Upper lobe of left lung (tissue), 6 donors: Measurements from ENCODE around the gene SPTLC1. TPM values are rescaled to one million over a fixed set of nuclear protein-coding genes. Genes with fewer than 3 reads are reported as not detected.

Experiments
- ATAC-seq, 2 donors: fragments of 200-7000 bp; cut with Tn5 transposase; one replicate each; pipeline ENCODE4 v1.9.1; 2022; ENCODE audit warnings: mild to moderate bottlenecking in 2 of 2, moderate library complexity in 2 of 2; ENCODE audit not compliant: low FRiP score in 2 of 2
- DNase-seq, 2 donors: peaks; one replicate each; pipeline ENCODE4 v3.0.0-alpha.2; 2019 to 2020
- H3K27ac ChIP-seq, 4 donors: fragments of 200-600 bp; sonication (generic); one replicate each; pipeline ENCODE4 v1.5.1; 2016 to 2019
- H3K27me3 ChIP-seq, 4 donors: fragments of 200-600 bp; sonication (generic); one replicate each; pipeline ENCODE4 v1.5.1; 2017 to 2019
- H3K36me3 ChIP-seq, 4 donors: fragments of 200-600 bp; sonication (generic); one replicate each; pipeline ENCODE4 v1.5.1; 2016 to 2019
- H3K4me1 ChIP-seq, 4 donors: fragments of 200-600 bp; sonication (generic); one replicate each; pipeline ENCODE4 v1.5.1; 2018 to 2019
- H3K4me3 ChIP-seq, 4 donors: fragments of 200-600 bp; sonication (generic); one replicate each; pipeline ENCODE4 v1.5.1; 2017 to 2019; ENCODE audit warnings: mild to moderate bottlenecking in 2 of 4, moderate library complexity in 1 of 4
- H3K9me3 ChIP-seq, 4 donors: fragments of 200-600 bp; sonication (generic); one replicate each; pipeline ENCODE4 v1.5.1; 2018 to 2019
- CTCF ChIP-seq, 6 experiments: fragments of 450-650 bp in 4 of 6; fragments of 200-600 bp in 2 of 6; sonication (generic) in 2 of 6; IDR thresholded peaks; one replicate each; pipeline ENCODE4 v1.5.1; 2016 to 2019; ENCODE audit warnings: antibody characterized with exemption in 6 of 6
- EP300 ChIP-seq, 4 donors: sonication (generic); formaldehyde crosslinking; IDR thresholded peaks; one replicate each; pipeline ENCODE4 v1.5.1; 2017; ENCODE audit warnings: antibody characterized with exemption in 4 of 4, control low read depth in 2 of 4
- POLR2A ChIP-seq, 4 donors: fragments of 450-650 bp; IDR thresholded peaks; one replicate each; pipeline ENCODE4 v1.5.1; 2016 to 2017; ENCODE audit warnings: antibody characterized with exemption in 4 of 4, mild to moderate bottlenecking in 2 of 4
- POLR2AphosphoS5 ChIP-seq, 2 donors: sonication (generic); formaldehyde crosslinking; IDR thresholded peaks; one replicate each; pipeline ENCODE4 v1.5.1; 2017; ENCODE audit warnings: antibody characterized with exemption in 2 of 2
- WGBS, 2 donors: methylation state at CpG; one replicate each; pipeline ENCODE4 v1.1.5; 2017 to 2018; 5-methylcytosine and 5-hydroxymethylcytosine counted together
- total RNA-seq, 6 donors: library from RNA; depleted of rRNA in 4 of 6; stranded (reverse); fragments of >200 nt in 4 of 6; gene quantifications; one replicate each; pipeline versions ENCODE4 v1.1.0 to v1.2.1, GENCODE V29; 2016 to 2021
- donor health status: DM: no; HTN: no; CAD: no; lungs with moderate emphysema.
- donor health status: DM: no; HTN: yes; CAD: no; lungs with severe emphysema.

The SPTLC1 gene
- total RNA-seq, 6 donors from 2014 or later: 25.6 to 85.7 (median 60.6) TPM

GRCh38 chr9:92061184-92061583 is 54.0 kb downstream of the SPTLC1 start:
- H3K27ac ChIP-seq: no peak overlapping the region
- WGBS, 2 donors: 91 to 99% methylated on average over 2 of the region's 2 CpGs
- no peak for TF ChIP-seq POLR2AphosphoS5 (IDR thresholded peaks at IDR 0.05)
- H3K27me3 ChIP-seq: no peaks in the 10 kb centered on the region
- ATAC-seq: no peak
- no peak for DNase-seq
- H3K36me3 ChIP-seq: peaks cover 5 to 67% (median 8%) of the 10 kb centered on the region in 4 donors
- no peak overlapping the region for H3K4me3 ChIP-seq
- H3K4me1 ChIP-seq: peaks cover 0 to 5% (median 2%) of the 10 kb centered on the region in 4 donors
- H3K9me3 ChIP-seq: peaks cover 13 to 20% (median 18%) of the 10 kb centered on the region in 4 donors

GRCh38 chr9:92059661-92060060 is 55.6 kb downstream of the SPTLC1 start:
- Histone ChIP-seq H3K27me3 (no peaks in the 10 kb centered on the region), H3K4me1 (peaks cover 0 to 1% (median 0%) of the 10 kb centered on the region in 4 donors), H3K9me3 (peaks cover 13 to 20% (median 18%) of the 10 kb centered on the region in 4 donors), H3K4me3 (no peak overlapping the region), H3K36me3 (peaks cover 9 to 66% (median 10%) of the 10 kb centered on the region in 4 donors), H3K27ac (no peak overlapping the region)
- DNase-seq: no peak
- no peak for ATAC-seq
- 97% methylated on average over 3 of the region's 3 CpGs for WGBS, 2 donors
- no peak for TF ChIP-seq POLR2A (IDR thresholded peaks at IDR 0.05)
- TF ChIP-seq POLR2AphosphoS5 (IDR thresholded peaks at IDR 0.05): no peak

- TF ChIP-seq EP300 (IDR thresholded peaks at IDR 0.05) (no peak), POLR2AphosphoS5 (IDR thresholded peaks at IDR 0.05) (no peak), POLR2A (IDR thresholded peaks at IDR 0.05) (no peak)
- Histone ChIP-seq H3K27ac (no peak overlapping the region), H3K36me3 (peaks cover 17 to 67% (median 17%) of the 10 kb centered on the region in 4 donors), H3K4me3 (no peak overlapping the region), H3K9me3 (peaks cover 13 to 20% (median 18%) of the 10 kb centered on the region in 4 donors), H3K27me3 (no peaks in the 10 kb centered on the region), H3K4me1 (no peaks in the 10 kb centered on the region)
- ATAC-seq (no peak), DNase-seq (no peak)
- WGBS, 2 donors: 94 to 97% methylated on average over 5 of the region's 5 CpGs
Measured at GRCh38 chr9:92058723-92059444, 56.3 kb downstream of the SPTLC1 start.

DNA sequence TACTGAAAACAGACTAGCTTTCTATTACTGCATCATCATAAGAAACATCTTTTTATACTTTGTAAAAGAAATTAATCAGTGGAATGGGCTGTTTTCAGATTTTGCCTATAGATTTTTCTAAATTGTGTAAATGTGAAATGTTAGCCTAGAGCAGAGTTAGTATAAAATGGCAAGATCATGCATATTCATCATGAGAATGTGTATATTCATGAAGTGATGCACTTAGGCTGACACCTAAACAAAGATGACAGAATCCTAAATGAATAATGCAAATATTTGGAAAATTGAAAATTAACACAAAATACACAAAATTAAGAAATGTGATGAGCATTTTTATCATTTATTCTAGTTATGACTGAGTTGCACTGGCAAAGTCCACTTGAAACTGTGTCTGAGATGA is 57.2 kb downstream of the SPTLC1 start:
- H3K4me3 ChIP-seq: no peak overlapping the region
- no peak for ATAC-seq
- no peak for DNase-seq
- peaks cover 13 to 19% (median 18%) of the 10 kb centered on the region in 4 donors for H3K9me3 ChIP-seq
- H3K27ac ChIP-seq: no peak overlapping the region
- peaks cover 20 to 69% (median 23%) of the 10 kb centered on the region in 4 donors for H3K36me3 ChIP-seq
- TF ChIP-seq EP300 (IDR thresholded peaks at IDR 0.05) (no peak), CTCF (IDR thresholded peaks at IDR 0.05) (no peak), POLR2A (IDR thresholded peaks at IDR 0.05) (no peak), POLR2AphosphoS5 (IDR thresholded peaks at IDR 0.05) (no peak)
- no peaks in the 10 kb centered on the region for H3K4me1 ChIP-seq
- H3K27me3 ChIP-seq: no peaks in the 10 kb centered on the region

GRCh38 chr9:92057226-92057625 is 58.0 kb downstream of the SPTLC1 start:
- Histone ChIP-seq H3K4me1 (no peaks in the 10 kb centered on the region), H3K4me3 (no peak overlapping the region), H3K27ac (no peak overlapping the region), H3K36me3 (peaks cover 17 to 70% (median 25%) of the 10 kb centered on the region in 4 donors), H3K9me3 (peaks cover 8 to 14% (median 10%) of the 10 kb centered on the region in 4 donors), H3K27me3 (no peaks in the 10 kb centered on the region)
- WGBS, 2 donors: 79 to 82% methylated on average over 1 of the region's 1 CpG
- DNase-seq (no peak), ATAC-seq (no peak)
- no peak for TF ChIP-seq POLR2AphosphoS5 (IDR thresholded peaks at IDR 0.05)
- TF ChIP-seq POLR2A (IDR thresholded peaks at IDR 0.05): no peak

DNA sequence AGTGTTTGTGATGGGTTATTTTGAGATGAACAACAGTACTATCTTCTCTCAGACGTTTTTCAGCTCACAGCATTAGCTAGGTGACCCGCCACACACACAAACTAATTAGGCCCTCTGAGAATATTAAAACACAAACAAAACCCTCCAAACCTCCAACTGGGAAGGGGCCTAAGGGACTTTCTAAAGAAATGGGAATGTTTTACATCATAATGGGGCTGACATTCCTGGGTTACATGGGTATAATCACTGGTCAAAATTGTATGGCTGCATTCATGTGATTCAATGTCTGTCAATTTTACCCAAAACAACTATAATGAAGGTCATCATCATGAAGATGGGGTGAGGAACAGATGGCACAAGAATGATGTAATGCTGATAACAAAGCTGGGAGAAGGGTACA is 59.6 kb downstream of the SPTLC1 start:
- WGBS, 2 donors: 84% methylated on average over 2 of the region's 2 CpGs
- Histone ChIP-seq H3K27ac (no peak overlapping the region), H3K4me1 (no peaks in the 10 kb centered on the region), H3K27me3 (no peaks in the 10 kb centered on the region), H3K4me3 (no peak overlapping the region), H3K9me3 (no peaks in the 10 kb centered on the region), H3K36me3 (peaks cover 17 to 73% (median 25%) of the 10 kb centered on the region in 4 donors)
- ATAC-seq: no peak
- TF ChIP-seq EP300 (IDR thresholded peaks at IDR 0.05): no peak
- no peak for TF ChIP-seq POLR2A (IDR thresholded peaks at IDR 0.05)
- no peak for TF ChIP-seq POLR2AphosphoS5 (IDR thresholded peaks at IDR 0.05)
- TF ChIP-seq CTCF (IDR thresholded peaks at IDR 0.05): no peak
- DNase-seq: no peak
